Cardiac septum (tissue), 1 donor: Measurements from ENCODE around the gene RCOR1. TPM values are rescaled to one million over a fixed set of nuclear protein-coding genes. Genes with fewer than 3 reads are reported as not detected.

ENCODE experiments used
- DNase-seq: peaks from one replicate; pipeline ENCODE4 v3.0.0-alpha.2; 2020; ENCODE audit warnings: low spot score
- intact Hi-C: fragments of 100-400 bp; cut with DNase I; formaldehyde crosslinking; loops from one replicate; pipeline ENCODE4 v1.14.0; 2022
- total RNA-seq: library from RNA; stranded (reverse); fragmentation: NEBNext Ultra II Directional; extraction: Animal tissue kit (Norgen Biotek cat#: 25700); gene quantifications from one replicate; pipeline ENCODE4 v1.2.1, GENCODE V29; 2021
- donor health status: DM: no; HTN: no; CAD: no.

The RCOR1 gene
- total RNA-seq, 1 donor from 2014 or later = 12.5 TPM

DNA sequence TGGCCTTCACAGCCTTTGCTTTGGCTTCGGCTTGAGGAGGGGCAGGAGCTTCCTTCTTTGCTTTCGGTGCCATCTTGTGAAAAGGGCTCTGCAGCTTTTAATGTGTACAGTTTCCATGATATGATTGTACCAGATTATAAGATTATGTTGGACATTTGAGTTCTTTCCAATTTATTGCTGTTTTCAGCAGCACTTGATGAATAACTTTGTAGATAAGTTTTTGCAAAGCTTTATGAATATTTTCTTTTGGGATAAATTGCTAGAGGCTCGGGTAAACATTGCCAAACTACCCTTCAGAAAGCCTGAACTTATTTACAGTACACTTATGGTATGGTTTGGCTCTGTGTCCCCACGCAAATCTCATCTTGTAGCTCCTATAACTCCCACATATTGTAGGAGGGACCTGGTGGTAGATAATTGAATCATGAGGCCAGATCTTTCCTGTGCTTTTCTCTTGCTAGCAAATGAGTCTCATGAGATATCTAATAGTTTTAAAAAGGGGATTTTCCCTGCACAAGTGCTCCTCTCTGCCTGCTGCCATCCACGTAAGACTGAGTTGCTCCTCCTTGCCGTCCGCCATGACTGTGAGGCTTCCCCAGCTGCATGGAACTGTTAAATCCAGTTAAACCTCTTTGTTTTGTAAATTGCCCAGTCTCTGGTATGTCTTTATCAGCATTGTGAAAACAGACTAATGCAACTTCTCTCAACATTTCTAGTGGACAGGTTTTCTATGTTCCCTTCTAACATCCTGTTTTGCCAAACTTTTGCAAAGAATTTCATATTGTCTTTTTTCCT, 70.4 kb downstream of the RCOR1 start:
- intact Hi-C loops = no loop called here
- no peak for DNase-seq

GRCh38 chr14:102663440-102663839, 71.0 kb downstream of the RCOR1 start:
- intact Hi-C loops = no loop called here
- DNase-seq = no peak

DNA sequence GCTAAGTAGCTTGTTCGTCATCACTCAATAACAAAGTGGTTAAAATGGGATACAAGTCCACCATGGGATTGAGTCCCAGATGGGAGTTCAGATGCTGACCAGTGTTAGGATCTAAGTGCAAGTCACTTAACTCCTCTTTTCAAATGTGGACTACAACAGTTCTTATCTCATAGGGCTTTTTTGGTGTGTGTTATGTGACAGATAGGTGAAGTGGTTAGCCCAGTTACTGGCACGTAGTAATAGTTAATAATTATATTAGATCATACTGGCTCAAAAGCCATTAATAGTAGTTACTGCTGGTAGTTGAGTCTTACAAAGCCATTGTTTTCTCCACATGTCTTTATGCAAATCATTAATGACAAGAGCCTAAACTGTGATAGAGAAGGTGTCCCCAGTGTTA, 73.2 kb downstream of the RCOR1 start:
- intact Hi-C loops = no loop called here

DNA sequence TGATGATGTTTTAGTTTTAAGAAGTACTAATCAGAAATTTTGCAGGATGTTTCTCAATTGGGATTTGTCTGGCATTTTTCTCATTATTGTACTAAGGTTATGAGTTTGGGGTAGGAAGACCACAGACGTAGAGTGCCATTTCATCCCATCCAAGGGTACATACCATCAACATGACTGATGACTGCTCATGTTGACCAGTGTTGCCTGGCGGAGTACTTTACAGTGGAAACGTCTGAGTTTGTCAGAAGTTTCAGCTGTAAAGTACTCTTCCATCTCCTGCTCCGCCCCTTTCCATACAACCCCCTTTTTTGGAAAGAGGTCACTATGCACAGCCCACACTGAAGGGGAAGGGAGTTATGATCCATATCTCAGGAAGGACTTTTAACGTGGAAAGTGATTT, 74.2 kb downstream of the RCOR1 start:
- intact Hi-C loops = no loop called here
- DNase-seq = no peak

More for the DNA sequence above, 73.2 kb downstream of the RCOR1 start:
- DNase-seq = no peak

GRCh38 chr14:102667703-102668102, 75.3 kb downstream of the RCOR1 start:
- DNase-seq = no peak
- intact Hi-C loops = no loop called here

DNA sequence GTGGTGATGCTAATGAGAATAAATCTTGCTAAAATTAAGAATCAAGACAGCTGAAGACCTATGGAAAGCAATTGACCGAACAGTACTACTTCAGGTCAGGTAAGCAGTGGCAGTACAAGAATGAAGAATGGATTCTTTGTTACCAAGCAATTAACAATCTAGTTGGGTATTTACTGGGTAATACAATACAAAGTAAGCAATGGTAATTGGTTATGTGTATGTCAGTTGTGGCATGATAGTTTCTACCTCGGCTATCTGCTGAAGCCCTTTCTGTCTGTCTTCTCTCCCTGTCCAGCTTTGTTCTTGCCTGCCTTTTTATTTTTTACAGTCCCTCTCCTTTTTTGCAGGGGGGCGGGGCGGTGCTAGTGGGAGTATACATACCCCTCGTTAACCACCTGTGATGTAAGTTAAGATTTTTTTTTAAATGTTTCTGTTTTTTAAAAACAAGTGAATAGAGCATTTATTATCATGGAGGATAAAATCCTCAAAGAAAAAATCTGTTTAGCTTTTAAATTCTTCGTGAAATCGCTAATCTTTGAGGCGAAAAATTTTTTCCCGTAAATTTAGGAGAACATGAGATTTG, 75.9 kb downstream of the RCOR1 start:
- intact Hi-C loops = no loop called here

DNA sequence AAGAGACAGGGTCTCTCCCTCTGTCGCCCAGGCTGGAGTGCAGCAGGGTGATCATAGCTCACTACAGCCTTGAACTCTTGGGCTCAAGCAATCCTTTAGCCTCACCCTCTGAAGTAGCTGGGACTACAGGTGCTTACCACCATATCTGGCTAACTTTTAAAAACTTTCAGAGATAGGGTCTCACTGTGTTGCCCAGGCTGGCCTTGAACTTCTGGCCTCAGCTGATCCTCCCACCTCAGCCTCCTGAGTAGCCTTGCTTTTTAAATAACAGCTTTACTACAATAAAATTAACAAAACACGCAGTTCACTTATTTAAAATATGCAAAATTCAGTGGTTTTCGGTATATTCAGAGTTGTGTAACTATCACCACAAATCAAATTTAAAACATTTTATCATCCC, 79.0 kb downstream of the RCOR1 start:
- intact Hi-C loops = no loop called here

More for the DNA sequence above, 75.9 kb downstream of the RCOR1 start:
- no peak for DNase-seq

DNA sequence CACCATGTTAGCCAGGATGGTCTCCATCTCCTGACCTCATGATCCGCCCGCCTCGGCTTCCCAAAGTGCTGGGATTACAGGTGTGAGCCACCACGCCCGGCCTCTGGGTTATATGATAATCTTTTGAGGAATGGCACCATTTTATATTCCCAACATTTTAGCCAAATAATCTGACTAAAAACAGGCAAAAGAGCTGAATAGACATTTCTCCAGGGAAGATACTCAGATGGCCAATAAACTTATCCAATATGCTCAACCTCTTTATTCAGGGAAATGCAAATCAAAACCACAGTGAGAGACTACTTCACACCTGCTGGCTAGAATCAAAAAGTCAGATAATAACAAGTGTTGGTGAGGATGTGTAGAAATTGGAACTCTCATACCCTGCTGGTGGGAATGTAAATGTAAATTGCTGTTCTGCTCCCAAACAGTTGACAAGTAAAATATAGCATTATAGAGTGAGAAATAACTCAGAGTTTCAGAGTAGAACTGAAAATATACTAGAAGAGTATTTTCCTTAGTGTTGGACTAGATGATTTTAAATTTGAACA, 80.0 kb downstream of the RCOR1 start:
- intact Hi-C loops = no loop called here
- no peak for DNase-seq

More for the DNA sequence above, 79.0 kb downstream of the RCOR1 start:
- no peak for DNase-seq

DNA sequence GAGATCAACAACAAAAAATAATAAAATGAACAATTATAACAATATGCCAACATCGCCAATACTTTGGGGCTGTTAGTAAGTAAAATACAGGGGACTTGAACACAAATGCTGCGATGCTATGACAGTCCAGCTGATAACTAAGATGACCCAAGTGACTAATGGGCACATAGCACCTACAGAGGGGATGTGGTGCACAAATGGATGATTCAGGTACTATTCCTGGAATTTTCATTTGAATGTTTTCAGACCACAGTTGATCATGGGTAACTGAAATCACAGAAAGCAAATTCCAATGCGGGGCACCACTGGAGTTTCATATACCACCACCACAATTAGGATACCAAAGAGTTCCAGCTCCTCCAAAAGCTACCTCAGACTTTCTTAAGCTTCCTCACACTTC, 82.9 kb downstream of the RCOR1 start:
- intact Hi-C loops = no loop called here
- no peak for DNase-seq

DNA sequence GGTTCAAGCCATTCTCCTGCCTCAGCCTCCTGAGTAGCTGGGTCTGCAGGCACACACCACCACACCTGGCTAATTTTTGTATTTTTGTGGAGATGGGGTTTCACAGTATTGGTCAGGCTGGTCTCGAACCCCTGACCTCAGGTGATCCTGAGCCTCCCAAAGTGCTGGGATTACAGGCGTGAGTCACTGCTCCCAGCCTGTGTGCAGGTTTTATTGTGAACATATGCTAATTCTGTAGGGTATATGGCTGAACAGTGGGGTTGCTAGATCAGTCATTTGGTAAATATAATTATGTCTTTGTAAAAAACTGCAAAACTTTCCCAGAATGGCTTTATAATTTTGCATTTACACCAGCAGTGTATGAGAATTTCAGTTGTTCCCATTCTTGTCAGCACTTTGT, 85.9 kb downstream of the RCOR1 start:
- intact Hi-C loops = no loop called here
- no peak for DNase-seq

DNA sequence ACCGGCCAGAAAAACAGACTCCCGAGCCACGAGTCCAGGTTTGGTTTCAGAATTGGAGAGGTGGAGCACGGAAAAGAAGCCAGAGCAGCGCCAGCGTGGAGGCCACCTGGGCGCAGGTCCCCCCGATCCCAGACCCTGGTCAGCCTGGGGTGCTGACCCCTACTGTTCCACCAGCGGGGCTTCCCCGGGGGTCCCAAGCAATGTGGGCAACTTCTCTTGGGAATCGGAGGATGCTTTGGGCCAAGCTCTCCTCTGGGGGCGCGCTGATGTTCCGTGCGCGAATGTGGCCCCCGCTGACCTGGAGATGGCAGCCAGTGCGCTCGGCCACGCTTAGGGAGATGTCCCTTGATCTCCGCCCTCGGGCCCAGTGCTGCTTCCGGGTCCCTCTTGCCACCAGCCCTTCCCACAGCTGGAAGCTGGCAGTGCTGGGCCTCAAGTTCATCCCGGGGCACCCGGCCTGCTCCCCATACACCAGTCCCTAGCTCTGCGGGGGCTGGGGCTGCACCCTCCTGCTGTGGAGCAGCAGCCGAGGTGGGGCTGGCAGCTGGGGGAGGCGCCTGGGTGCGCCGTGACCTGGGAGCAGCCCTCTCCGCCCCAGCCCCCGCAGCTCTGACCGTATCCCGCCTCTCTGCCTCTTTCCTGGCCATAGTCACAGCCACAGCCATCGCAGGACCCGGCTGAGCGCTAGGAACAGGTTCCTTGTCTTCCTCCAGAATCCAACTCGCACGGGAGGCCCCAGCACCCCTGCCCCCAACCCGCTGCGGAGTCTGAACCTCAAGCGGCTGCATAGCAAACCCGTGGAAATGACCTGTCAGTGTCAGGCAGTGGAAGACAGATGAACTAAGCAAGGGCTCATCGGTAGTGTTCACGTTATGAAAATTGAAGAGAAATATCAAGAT, 91.2 kb downstream of the RCOR1 start:
- DNase-seq = no peak
- intact Hi-C loops = no loop called here

DNA sequence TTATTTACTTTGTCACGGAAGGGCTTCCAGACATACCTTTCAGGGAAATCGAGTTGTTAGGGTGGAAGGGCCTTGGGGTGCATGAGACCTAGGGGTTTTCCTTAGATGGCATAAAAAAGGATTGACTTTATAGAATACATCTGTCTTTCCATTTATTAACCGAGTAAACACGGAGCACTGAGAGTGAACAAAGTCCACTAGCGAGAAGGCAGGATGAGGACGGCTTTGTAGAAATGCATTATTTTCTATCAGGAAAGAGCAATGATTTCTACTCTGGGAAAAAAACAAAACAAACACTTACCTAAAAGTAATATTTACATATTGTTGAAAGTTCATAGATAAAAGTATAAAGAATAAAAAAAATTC, 91.8 kb downstream of the RCOR1 start:
- intact Hi-C loops = no loop called here
- DNase-seq = no peak

DNA sequence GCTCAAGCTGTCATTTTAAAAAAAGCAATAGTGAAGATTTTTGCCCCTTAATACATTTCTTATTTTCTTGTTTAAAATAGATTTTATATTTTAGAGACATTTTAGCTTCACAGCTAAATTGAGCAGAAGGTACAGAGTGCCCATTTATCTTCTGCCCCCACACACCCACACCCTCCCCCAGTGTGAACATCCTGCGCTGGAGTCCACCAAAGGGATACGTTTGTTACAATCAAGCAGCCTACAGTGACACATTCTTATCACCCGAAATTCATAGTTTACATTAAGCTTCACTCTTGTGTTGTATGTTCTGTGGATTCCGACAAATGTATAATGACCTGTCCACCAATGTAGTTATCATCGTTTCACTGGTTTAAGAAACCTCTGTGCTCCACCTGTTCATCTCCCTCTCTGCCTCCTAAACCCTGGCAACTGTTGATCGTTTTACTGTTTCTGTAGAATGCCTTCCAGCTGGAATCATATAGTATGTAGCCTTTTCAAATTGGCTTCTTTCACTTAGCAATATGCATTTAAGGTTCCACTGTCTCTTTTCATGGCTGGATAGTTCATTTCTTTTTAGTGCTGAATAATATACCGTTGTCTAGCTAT, 93.8 kb downstream of the RCOR1 start:
- intact Hi-C loops = no loop called here
- DNase-seq = no peak

DNA sequence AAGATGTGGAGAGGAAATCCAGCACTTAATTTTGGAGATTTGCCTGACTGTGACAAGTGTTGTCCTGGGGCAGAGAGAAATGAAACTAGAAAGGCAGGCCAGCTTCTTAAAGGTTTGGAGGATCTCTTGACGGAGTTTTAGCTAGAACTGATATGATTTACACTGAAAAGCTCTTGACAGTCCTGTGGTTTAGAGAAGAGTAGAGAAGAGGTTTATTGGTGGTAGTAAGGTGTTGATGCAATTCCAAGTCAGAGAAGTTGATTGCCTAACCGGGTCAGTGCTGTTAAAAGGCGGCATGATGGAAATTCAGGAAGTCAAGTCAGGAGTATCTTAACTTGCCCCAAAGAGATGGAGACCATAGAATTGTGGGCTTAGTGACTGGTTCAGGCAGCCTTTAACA, 95.8 kb downstream of the RCOR1 start:
- intact Hi-C loops = no loop called here
- DNase-seq = no peak

DNA sequence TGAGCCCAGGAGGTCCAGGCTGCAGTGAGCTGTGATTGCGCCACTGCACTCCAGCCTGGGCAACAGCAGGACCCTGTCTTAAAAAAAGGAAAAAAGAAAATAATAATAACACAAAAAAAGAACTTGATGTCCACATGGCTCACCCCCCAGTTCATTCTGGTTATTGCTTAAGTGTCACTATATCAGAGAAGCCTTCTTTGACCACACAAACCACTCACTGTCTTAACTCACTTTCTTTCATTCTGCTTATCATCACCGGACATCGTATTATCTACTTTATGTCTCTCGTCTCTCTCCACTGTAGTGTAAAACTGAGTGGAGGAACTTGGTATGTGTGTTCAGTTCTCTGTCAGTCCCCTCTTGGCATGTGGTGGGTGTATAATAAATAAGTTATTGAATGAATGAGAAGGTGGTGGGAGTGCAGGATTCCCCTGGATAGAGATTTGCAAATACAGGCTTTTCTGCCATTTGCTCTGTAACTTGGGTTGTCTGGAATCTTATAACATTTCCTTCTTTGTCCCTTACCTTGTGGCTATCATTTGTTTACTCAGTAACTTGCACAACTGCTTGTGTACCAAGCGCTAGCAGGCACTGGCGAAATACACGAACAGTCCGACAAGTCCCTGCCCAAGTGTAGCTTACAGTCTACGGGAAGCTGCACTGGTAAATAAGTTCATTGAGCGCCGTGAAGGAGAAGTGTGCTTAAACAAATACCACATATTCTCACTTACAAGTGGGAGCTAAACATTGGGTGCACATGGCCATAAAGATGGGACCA, 98.2 kb downstream of the RCOR1 start:
- intact Hi-C loops = loop anchor here (10.0 kb wide), 1 partner anchor 166 kb away; no protein-coding TSS in a partner anchor
- no peak for DNase-seq

- intact Hi-C loops = loop anchor here (10.0 kb wide), 1 partner anchor 167 kb away; no protein-coding TSS in a partner anchor
These were observed 99.3 kb downstream of the RCOR1 start for GRCh38 chr14:102691763-102692162.

GRCh38 chr14:102692334-102692733, 99.9 kb downstream of the RCOR1 start:
- no peak for DNase-seq
- intact Hi-C loops = loop anchor here (10.0 kb wide), 1 partner anchor 168 kb away; no protein-coding TSS in a partner anchor

More at GRCh38 chr14:102691763-102692162, 99.3 kb downstream of the RCOR1 start:
- DNase-seq = no peak

GRCh38 chr14:102693006-102693755, 100.7 kb downstream of the RCOR1 start:
- no peak for DNase-seq
- intact Hi-C loops = loop anchor here (10.0 kb wide), 1 partner anchor 168 kb away; no protein-coding TSS in a partner anchor
